Lower leg skin (tissue), 3 donors: ENCODE results near the gene RUNX3.

ENCODE experiments used
- CTCF ChIP-seq, 3 donors: fragments of 450-650 bp; IDR thresholded peaks; one replicate each; pipeline ENCODE4 v1.5.1; 2016; ENCODE audit warnings: antibody characterized with exemption in 3 of 3, mild to moderate bottlenecking in 3 of 3, moderate library complexity in 2 of 3
- POLR2A ChIP-seq, 2 donors: fragments of 450-650 bp; IDR thresholded peaks; one replicate each; pipeline ENCODE4 v1.6.1; 2016 to 2017; ENCODE audit warnings: antibody characterized with exemption in 2 of 2, mild to moderate bottlenecking in 1 of 2, moderate library complexity in 1 of 2

- TF ChIP-seq CTCF (IDR thresholded peaks at IDR 0.05) (no peak), POLR2A (IDR thresholded peaks at IDR 0.05) (no peak)
Observed at GRCh38 chr1:24850328-24850920, 79.7 kb downstream of the RUNX3 start.
